H1 (cell line): ENCODE results near the gene CHMP5. TPM values are rescaled to one million over a fixed set of nuclear protein-coding genes. Genes with fewer than 3 reads are reported as not detected.

Experiments used
- CTCF ChIA-PET: fragments of 300-600 bp; sonication (Branson Sonifier 250); formaldehyde crosslinking; loops from one replicate; lab custom pipeline; 2021; ENCODE audit not compliant: partially characterized antibody; lab: Charles Lee
- POLR2A ChIA-PET: fragments of 300-600 bp; sonication (Branson Sonifier 250); formaldehyde crosslinking; loops from one replicate; lab custom pipeline; 2021; ENCODE audit warnings: inconsistent platforms; ENCODE audit not compliant: partially characterized antibody; lab: Charles Lee
- DNase-seq, 2 experiments: peaks; one replicate each; pipeline versions ENCODE4 v3.0.0 to v3.0.0-alpha.2; 2010 to 2022; ENCODE audit warnings: low spot score in 2 of 2, low read depth in 1 of 2, mixed read lengths in 1 of 2
- FAIRE-seq: peaks from 2 replicates; lab custom pipeline; 2011; peaks lifted over from hg19 to GRCh38; lab: Jason Lieb, UNC
- H2AFZ ChIP-seq: 2 replicates; pipeline ENCODE4 v1.8.1; 2012; ENCODE audit warnings: low read length, inconsistent platforms
- H2AK5ac ChIP-seq: 2 replicates; pipeline ENCODE4 v1.6.1; 2013; ENCODE audit warnings: low read depth, low read length
- H2BK120ac ChIP-seq: replicated peaks from 2 replicates; pipeline ENCODE3; 2013; ENCODE audit warnings: low read depth, low read length, inconsistent platforms
- H2BK12ac ChIP-seq: 2 replicates; pipeline ENCODE4 v1.6.1; 2013; ENCODE audit warnings: low read depth, low read length
- H2BK15ac ChIP-seq: 2 replicates; pipeline ENCODE4 v1.6.1; 2013; ENCODE audit warnings: low read length
- H2BK20ac ChIP-seq: 2 replicates; pipeline ENCODE4 v1.6.1; 2013; ENCODE audit warnings: low read length
- H2BK5ac ChIP-seq: 2 replicates; pipeline ENCODE4 v1.6.1; 2013; ENCODE audit warnings: low read depth, low read length
- H3K14ac ChIP-seq: 2 replicates; pipeline ENCODE4 v1.6.1; 2013; ENCODE audit warnings: inconsistent platforms; ENCODE audit not compliant: insufficient read length
- H3K18ac ChIP-seq: 2 replicates; pipeline ENCODE4 v1.6.1; 2013; ENCODE audit warnings: low read length; ENCODE audit errors: extremely low read depth
- H3K23ac ChIP-seq: 2 replicates; pipeline ENCODE4 v1.6.1; 2013; ENCODE audit warnings: inconsistent platforms; ENCODE audit not compliant: insufficient read length
- H3K23me2 ChIP-seq: 2 replicates; pipeline ENCODE4 v1.6.1; 2013; ENCODE audit warnings: low read depth, low read length
- H3K27ac ChIP-seq: 2 replicates; pipeline ENCODE4 v1.6.1; 2011; ENCODE audit warnings: low read depth, low read length, inconsistent platforms
- H3K27me3 ChIP-seq, 4 experiments: replicated peaks in 1 of 4; 1 replicate in 1 of 4; 2 replicates in 3 of 4; pipeline versions ENCODE4 v1.6.1 to v1.8.1; 2011 to 2013; ENCODE audit warnings: low read length in 3 of 4, mild to moderate bottlenecking in 3 of 4, inconsistent platforms in 2 of 4, mixed read lengths in 2 of 4, moderate library complexity in 1 of 4; ENCODE audit not compliant: control insufficient read depth in 3 of 4, insufficient read depth in 3 of 4; ENCODE audit errors: extremely low read depth in 1 of 4
- H3K36me3 ChIP-seq, 4 experiments: 2 replicates each; pipeline versions ENCODE4 v1.6.1 to v1.8.1; 2011 to 2013; ENCODE audit warnings: mild to moderate bottlenecking in 4 of 4, low read length in 3 of 4, moderate library complexity in 2 of 4, control low read depth in 1 of 4, inconsistent platforms in 1 of 4; ENCODE audit not compliant: insufficient read depth in 4 of 4, control insufficient read depth in 2 of 4
- H3K4ac ChIP-seq: replicated peaks from 2 replicates; pipeline ENCODE3; 2013; ENCODE audit warnings: low read length, low read depth, mixed read lengths, inconsistent platforms; ENCODE audit not compliant: insufficient read length
- H3K4me1 ChIP-seq, 4 experiments: replicated peaks in 1 of 4; 1 replicate in 1 of 4; 2 replicates in 3 of 4; pipeline versions ENCODE4 v1.6.1 to v1.8.1; 2011 to 2013; ENCODE audit warnings: low read length in 3 of 4, inconsistent platforms in 2 of 4, mixed read lengths in 1 of 4; ENCODE audit not compliant: insufficient read depth in 4 of 4, control insufficient read depth in 3 of 4
- H3K4me2 ChIP-seq, 2 experiments: 2 replicates each; pipeline versions ENCODE4 v1.6.1 to v1.8.1; 2011 to 2013; ENCODE audit warnings: low read depth in 2 of 2, low read length in 2 of 2, control low read depth in 1 of 2, inconsistent platforms in 1 of 2, mild to moderate bottlenecking in 1 of 2; ENCODE audit not compliant: insufficient read depth in 1 of 2
- H3K4me3 ChIP-seq, 4 experiments: fragments of 200-600, 300-600 bp in 1 of 4; sonication (generic), shearing (Covaris generic), sonication (Bioruptor Twin) in 1 of 4; 2 replicates each; pipeline versions ENCODE4 v1.5.1 to v1.8.1; 2011 to 2016; ENCODE audit warnings: low read length in 4 of 4, low read depth in 3 of 4, control low read depth in 2 of 4, inconsistent platforms in 2 of 4, mild to moderate bottlenecking in 2 of 4, mixed read lengths in 1 of 4, moderate library complexity in 1 of 4; ENCODE audit not compliant: insufficient read depth in 2 of 4; ENCODE audit errors: extremely low read depth in 1 of 4
- H3K56ac ChIP-seq: replicated peaks from 2 replicates; pipeline ENCODE3; 2013; ENCODE audit warnings: low read depth, mild to moderate bottlenecking, mixed read lengths, low read length, inconsistent platforms; ENCODE audit not compliant: insufficient read length
- H3K79me1 ChIP-seq: 2 replicates; pipeline ENCODE4 v1.6.1; 2013; ENCODE audit warnings: low read depth, low read length, control low read depth
- H3K79me2 ChIP-seq, 2 experiments: 2 replicates each; pipeline versions ENCODE4 v1.6.1 to v1.8.1; 2012 to 2013; ENCODE audit warnings: low read length in 2 of 2, mild to moderate bottlenecking in 2 of 2, inconsistent platforms in 1 of 2; ENCODE audit not compliant: insufficient read depth in 2 of 2, control insufficient read depth in 1 of 2
- H3K9ac ChIP-seq, 4 experiments: replicated peaks in 1 of 4; 1 replicate in 1 of 4; 2 replicates in 3 of 4; pipeline versions ENCODE4 v1.6.1 to v1.8.1; 2011 to 2013; ENCODE audit warnings: low read depth in 3 of 4, low read length in 3 of 4, control low read depth in 2 of 4, mild to moderate bottlenecking in 2 of 4, moderate library complexity in 2 of 4, inconsistent platforms in 1 of 4; ENCODE audit errors: extremely low read depth in 1 of 4
- H3K9me3 ChIP-seq, 2 experiments: 2 replicates each; pipeline versions ENCODE4 v1.6.1 to v1.8.1; 2012 to 2013; ENCODE audit warnings: mild to moderate bottlenecking in 2 of 2, moderate library complexity in 2 of 2, control low read depth in 1 of 2, inconsistent platforms in 1 of 2, low read depth in 1 of 2, low read length in 1 of 2, mixed read lengths in 1 of 2; ENCODE audit not compliant: insufficient read depth in 2 of 2
- H4K20me1 ChIP-seq, 2 experiments: replicated peaks in 1 of 2; 2 replicates each; pipeline versions ENCODE3 to v1.8.1; 2011 to 2013; ENCODE audit warnings: inconsistent platforms in 2 of 2, low read length in 2 of 2, mild to moderate bottlenecking in 1 of 2; ENCODE audit not compliant: insufficient read depth in 2 of 2, control insufficient read depth in 1 of 2
- H4K5ac ChIP-seq: 2 replicates; pipeline ENCODE4 v1.6.1; 2013; ENCODE audit warnings: low read length, low read depth, mixed read lengths, inconsistent platforms; ENCODE audit not compliant: insufficient read length
- H4K8ac ChIP-seq: 2 replicates; pipeline ENCODE4 v1.8.0; 2013; ENCODE audit warnings: mild to moderate bottlenecking, moderate library complexity, low read length, inconsistent platforms; ENCODE audit not compliant: insufficient read depth; ENCODE audit errors: extremely low read depth
- H4K91ac ChIP-seq: replicated peaks from 2 replicates; pipeline ENCODE3; 2013; ENCODE audit warnings: low read length, mixed read lengths, inconsistent platforms; ENCODE audit not compliant: insufficient read length
- ATF2 ChIP-seq: IDR thresholded peaks from 2 replicates; pipeline ENCODE4 v1.6.1; 2012; ENCODE audit warnings: low read length, inconsistent platforms
- E2F6 ChIP-seq: IDR thresholded peaks from 2 replicates; pipeline ENCODE4 v1.6.1; 2012; ENCODE audit warnings: inconsistent platforms
- PHF8 ChIP-seq: fragments of 200-600 bp; sonication (generic); conservative IDR thresholded peaks from 2 replicates; pipeline ENCODE4 v1.7.1; 2012; ENCODE audit warnings: low read depth, mild to moderate bottlenecking, inconsistent platforms, low read length, moderate library complexity
- RAD21 ChIP-seq, 2 experiments: IDR thresholded peaks in 1 of 2; conservative IDR thresholded peaks in 1 of 2; 2 replicates each; pipeline ENCODE4 v1.6.1; 2011; ENCODE audit warnings: low read depth in 2 of 2, low read length in 2 of 2, improper control_type of control experiment in 1 of 2, inconsistent platforms in 1 of 2, mild to moderate bottlenecking in 1 of 2, moderate library complexity in 1 of 2
- RNF2 ChIP-seq: fragments of 200-900, 300-1000 bp; sonication (generic); IDR thresholded peaks from 2 replicates; pipeline ENCODE4 v1.7.1; 2016; ENCODE audit warnings: borderline replicate concordance, low read depth, mild to moderate bottlenecking, antibody characterized with exemption, low read length; ENCODE audit not compliant: poor library complexity, severe bottlenecking; ENCODE audit errors: missing control alignments
- SP1 ChIP-seq: IDR thresholded peaks from 2 replicates; pipeline ENCODE4 v1.6.1; 2011; ENCODE audit warnings: low read depth, low read length
- SP4 ChIP-seq: IDR thresholded peaks from 2 replicates; pipeline ENCODE4 v1.6.1; 2012; ENCODE audit warnings: low read length, inconsistent platforms
- SUZ12 ChIP-seq: fragments of 200-600 bp; sonication (generic); IDR thresholded peaks from 2 replicates; pipeline ENCODE4 v1.6.1; 2012; ENCODE audit warnings: mild to moderate bottlenecking, inconsistent platforms, low read length, moderate library complexity, mixed read lengths
- TAF7 ChIP-seq: optimal IDR thresholded peaks from 2 replicates; pipeline ENCODE3; 2011; ENCODE audit warnings: low read depth, mild to moderate bottlenecking, inconsistent platforms, low read length, moderate library complexity, borderline replicate concordance
- ZNF274 ChIP-seq: IDR thresholded peaks from 2 replicates; pipeline ENCODE4 v1.7.0; 2012; ENCODE audit warnings: low read length, borderline replicate concordance; ENCODE audit errors: extremely low read depth
- WGBS, 2 experiments: shearing (Covaris generic) in 1 of 2; methylation state at CpG; one replicate each; pipeline versions ENCODE4 v1.1.6 to v1.1.7; 2013 to 2015; ENCODE audit warnings: low lambda C conversion rate in 2 of 2, mixed read lengths in 2 of 2, inconsistent platforms in 1 of 2, low coverage in 1 of 2, missing lambda C conversion rate in 1 of 2; ENCODE audit not compliant: insufficient replicate concordance in 2 of 2, insufficient coverage in 1 of 2, insufficient read length in 1 of 2; ENCODE audit errors: extremely low coverage in 1 of 2, missing lambda C conversion rate in 1 of 2; 5-methylcytosine and 5-hydroxymethylcytosine counted together
- polyA plus RNA-seq, 7 experiments: library from polyadenylated mRNA; depleted of rRNA in 3 of 7; stranded (reverse) in 5 of 7; unstranded in 2 of 7; fragments of >200 nt in 5 of 7; fragments of 200-250 nt in 2 of 7; gene quantifications; 1 replicate in 5 of 7; 2 replicates in 1 of 7; 4 replicates in 1 of 7; pipeline versions ENCODE4 v1.2.1 to v1.2.3, GENCODE V29; 2011 to 2013; ENCODE audit warnings: missing spikeins in 2 of 7, mixed read lengths in 2 of 7
- total RNA-seq: library from RNA; stranded (reverse); fragmentation: NEBNext Ultra II Directional; extraction: Animal tissue kit (Norgen Biotek cat#: 25700); gene quantifications from 2 replicates; pipeline ENCODE4 v1.2.1, GENCODE V29; 2021

CHMP5 gene
- total and polyA plus RNA-seq, 2 of the 8 experiments (the other 6 are each of a cell fraction or from before 2014, with no cell fraction given): 25.0 to 47.3 TPM

GRCh38 chr9:33329979-33330378, 65.1 kb downstream of the CHMP5 start:
- H2BK20ac ChIP-seq: no peak overlapping the region
- TF ChIP-seq RAD21 (IDR thresholded peaks at IDR 0.05 in 1 of 2, conservative IDR thresholded peaks at IDR 0.05 in 1 of 2; ENCODE audit: low read depth in 2 of 2, low read length in 2 of 2) (no peak), E2F6 (no peak), ZNF274 (no peak), SP1 (no peak), PHF8 (no peak), SUZ12 (no peak), ATF2 (no peak), SP4 (no peak), RNF2 (no peak), TAF7 (no peak)
- H3K79me1 ChIP-seq: no peaks in the 10 kb centered on the region
- WGBS, 2 experiments: 92% methylated on average over 5 of the region's 5 CpGs; no CpG with 5 or more reads in 1 of the 2 experiments
- no peaks in the 10 kb centered on the region for H3K79me2 ChIP-seq
- H4K8ac ChIP-seq: no peak overlapping the region
- no peaks in the 10 kb centered on the region for H3K23me2 ChIP-seq
- H2AFZ ChIP-seq: no peak overlapping the region
- no peak overlapping the region for H3K4me3 ChIP-seq
- ChIA-PET CTCF (no interaction called here), POLR2A (interaction anchor here (1.1 kb wide), 1 partner anchor 18 kb away, joined by 3 read pairs; no protein-coding TSS in a partner anchor)
- no peak overlapping the region for H2AK5ac ChIP-seq
- no peak overlapping the region for H2BK120ac ChIP-seq
- FAIRE-seq (no peak), DNase-seq (no peak)
- peaks cover 10 to 37% (median 22%) of the 10 kb centered on the region in 4 experiments for H3K36me3 ChIP-seq
- H3K9me3 ChIP-seq: no peaks in the 10 kb centered on the region
- no peak overlapping the region for H3K23ac ChIP-seq
- no peak overlapping the region for H2BK12ac ChIP-seq
- H3K56ac ChIP-seq: no peak overlapping the region
- H3K9ac ChIP-seq: no peak overlapping the region
- no peak overlapping the region for H2BK15ac ChIP-seq
- H3K14ac ChIP-seq: no peak overlapping the region
- H2BK5ac ChIP-seq: no peak overlapping the region
- no peaks in the 10 kb centered on the region for H3K27me3 ChIP-seq
- no peak overlapping the region for H3K18ac ChIP-seq
- no peaks in the 10 kb centered on the region for H3K4me1 ChIP-seq
- H3K4me2 ChIP-seq: no peak overlapping the region
- no peak overlapping the region for H3K4ac ChIP-seq
- no peak overlapping the region for H4K91ac ChIP-seq
- H4K20me1 ChIP-seq: peaks cover 0 to 1% of the 10 kb centered on the region in 2 experiments
- H4K5ac ChIP-seq: no peak overlapping the region
- H3K27ac ChIP-seq: no peak overlapping the region
